ENCODE data around the gene TRIM51.

The TRIM51 gene

GRCh38 chr11:55895216-55895615, 12.1 kb downstream of the TRIM51 start:
- TF ChIP-seq CTCF (IDR thresholded peaks at IDR 0.05; ENCODE audit: insufficient read depth, low read length, poor library complexity, severe bottlenecking) (no peak), EZH2phosphoT487 (conservative IDR thresholded peaks at IDR 0.05; ENCODE audit: low read length) (no peak)
- H3K9me3 ChIP-seq (ENCODE audit: insufficient read depth, low read length), result no peaks in the 10 kb centered on the region
- no peaks in the 10 kb centered on the region for H3K9me2 ChIP-seq (replicated peaks; ENCODE audit: insufficient read depth, low read length)
- no peaks in the 10 kb centered on the region for H4K20me1 ChIP-seq (ENCODE audit: low read depth, low read length)
- H2AFZ ChIP-seq (ENCODE audit: low read depth, low read length, severe bottlenecking), result no peak overlapping the region
- no peak overlapping the region for H3K4me3 ChIP-seq (ENCODE audit: insufficient read depth, low read length, poor library complexity, severe bottlenecking)
- no peaks in the 10 kb centered on the region for H3K27me3 ChIP-seq (ENCODE audit: low read length)
- no peaks in the 10 kb centered on the region for H3K36me3 ChIP-seq (ENCODE audit: low read length)
- H3K4me2 ChIP-seq (ENCODE audit: low read depth, low read length, poor library complexity, severe bottlenecking), result no peak overlapping the region
- H3K27ac ChIP-seq (ENCODE audit: low read depth, low read length), result no peak overlapping the region
- no peak overlapping the region for H3K9ac ChIP-seq (ENCODE audit: low read length)
- H3F3A ChIP-seq (ENCODE audit: insufficient read depth), result no peaks in the 10 kb centered on the region
- H3K79me2 ChIP-seq (ENCODE audit: insufficient read depth, low read length), result no peaks in the 10 kb centered on the region

- no peaks in the 10 kb centered on the region for H3F3A ChIP-seq (ENCODE audit: insufficient read depth)
- TF ChIP-seq EZH2phosphoT487 (conservative IDR thresholded peaks at IDR 0.05; ENCODE audit: low read length), result no peak
- no peak for TF ChIP-seq CTCF (IDR thresholded peaks at IDR 0.05; ENCODE audit: insufficient read depth, low read length, poor library complexity, severe bottlenecking)
- no peaks in the 10 kb centered on the region for H3K27me3 ChIP-seq (ENCODE audit: low read length)
- H3K36me3 ChIP-seq (ENCODE audit: low read length), result no peaks in the 10 kb centered on the region
- H3K4me3 ChIP-seq (ENCODE audit: insufficient read depth, low read length, poor library complexity, severe bottlenecking), result no peak overlapping the region
- no peak overlapping the region for H3K9ac ChIP-seq (ENCODE audit: low read length)
- H3K79me2 ChIP-seq (ENCODE audit: insufficient read depth, low read length), result no peaks in the 10 kb centered on the region
- H3K4me2 ChIP-seq (ENCODE audit: low read depth, low read length, poor library complexity, severe bottlenecking), result no peak overlapping the region
- H2AFZ ChIP-seq (ENCODE audit: low read depth, low read length, severe bottlenecking), result no peak overlapping the region
- no peaks in the 10 kb centered on the region for H4K20me1 ChIP-seq (ENCODE audit: low read depth, low read length)
- no peaks in the 10 kb centered on the region for H3K9me2 ChIP-seq (replicated peaks; ENCODE audit: insufficient read depth, low read length)
- no peaks in the 10 kb centered on the region for H3K9me3 ChIP-seq (ENCODE audit: insufficient read depth, low read length)
- no peak overlapping the region for H3K27ac ChIP-seq (ENCODE audit: low read depth, low read length)
Observed at GRCh38 chr11:55902308-55902707, 19.2 kb downstream of the TRIM51 start.

GRCh38 chr11:55914482-55914881, 31.4 kb downstream of the TRIM51 start, which contains the start of gene OR5W2:
TSS of gene OR5W2 (minus strand) at chr11:55914582. CDS start at chr11:55914582, 0 bp downstream.
- Histone ChIP-seq H3K4me3 (ENCODE audit: insufficient read depth, low read length, poor library complexity, severe bottlenecking) (no peak within 1 kb of the TSS), H3K27me3 (ENCODE audit: low read length) (no peaks in the 10 kb centered on the region), H2AFZ (ENCODE audit: low read depth, low read length, severe bottlenecking) (no peak within 1 kb of the TSS), H3K9me3 (ENCODE audit: insufficient read depth, low read length) (no peaks in the 10 kb centered on the region), H3K4me2 (ENCODE audit: low read depth, low read length, poor library complexity, severe bottlenecking) (no peak within 1 kb of the TSS), H3K79me2 (ENCODE audit: insufficient read depth, low read length) (no peaks in the 10 kb centered on the region), H3K27ac (ENCODE audit: low read depth, low read length) (no peak within 1 kb of the TSS), H3K9ac (ENCODE audit: low read length) (no peak within 1 kb of the TSS), H3F3A (ENCODE audit: insufficient read depth) (no peaks in the 10 kb centered on the region), H4K20me1 (ENCODE audit: low read depth, low read length) (no peaks in the 10 kb centered on the region), H3K36me3 (ENCODE audit: low read length) (no peaks in the 10 kb centered on the region), H3K9me2 (replicated peaks; ENCODE audit: insufficient read depth, low read length) (no peaks in the 10 kb centered on the region)
- TF ChIP-seq CTCF (IDR thresholded peaks at IDR 0.05; ENCODE audit: insufficient read depth, low read length, poor library complexity, severe bottlenecking), result no peak
